Skeletal muscle tissue (tissue), 4 donors: ENCODE data around the gene FAM153A. TPM values are rescaled to one million over a fixed set of nuclear protein-coding genes. Genes with fewer than 3 reads are reported as not detected.
"Not testable (repeated sequence)": the region's sequence is repeated elsewhere in the genome, so short reads cannot be mapped to it uniquely, and the experiment has no call there.

ENCODE experiments used
- H3K27ac ChIP-seq: one replicate; pipeline ENCODE4 v1.7.0; 2013; ENCODE audit warnings: mild to moderate bottlenecking, low read depth, low read length, inconsistent platforms
- H3K27me3 ChIP-seq, 3 donors: one replicate each; pipeline ENCODE4 v1.7.0; 2013; ENCODE audit warnings: low read length in 3 of 3; ENCODE audit not compliant: control insufficient read depth in 3 of 3, insufficient read depth in 3 of 3
- H3K36me3 ChIP-seq, 3 donors: one replicate each; pipeline ENCODE4 v1.7.0; 2013; ENCODE audit warnings: low read length in 3 of 3; ENCODE audit not compliant: control insufficient read depth in 3 of 3, insufficient read depth in 3 of 3
- H3K4me1 ChIP-seq, 3 donors: one replicate each; pipeline ENCODE4 v1.7.0; 2013; ENCODE audit warnings: low read length in 3 of 3, mild to moderate bottlenecking in 3 of 3; ENCODE audit not compliant: control insufficient read depth in 3 of 3, insufficient read depth in 3 of 3
- H3K4me3 ChIP-seq, 3 donors: one replicate each; pipeline ENCODE4 v1.7.0; 2013; ENCODE audit warnings: low read length in 3 of 3
- H3K9ac ChIP-seq, 3 donors: one replicate each; pipeline ENCODE4 v1.7.0; 2013; ENCODE audit warnings: low read length in 3 of 3, mild to moderate bottlenecking in 3 of 3, moderate library complexity in 2 of 3, low read depth in 1 of 3
- H3K9me3 ChIP-seq, 3 donors: one replicate each; pipeline ENCODE4 v1.7.0; 2013; ENCODE audit warnings: low read length in 3 of 3; ENCODE audit not compliant: control insufficient read depth in 3 of 3
- total RNA-seq: library from RNA; depleted of rRNA; stranded (reverse); fragments of >200 nt; gene quantifications from one replicate; pipeline ENCODE4 v1.2.3, GENCODE V29; 2014
- donor health status: Osteomylitis.

FAM153A gene
- total RNA-seq, 1 donor from 2014 or later: not detected

DNA sequence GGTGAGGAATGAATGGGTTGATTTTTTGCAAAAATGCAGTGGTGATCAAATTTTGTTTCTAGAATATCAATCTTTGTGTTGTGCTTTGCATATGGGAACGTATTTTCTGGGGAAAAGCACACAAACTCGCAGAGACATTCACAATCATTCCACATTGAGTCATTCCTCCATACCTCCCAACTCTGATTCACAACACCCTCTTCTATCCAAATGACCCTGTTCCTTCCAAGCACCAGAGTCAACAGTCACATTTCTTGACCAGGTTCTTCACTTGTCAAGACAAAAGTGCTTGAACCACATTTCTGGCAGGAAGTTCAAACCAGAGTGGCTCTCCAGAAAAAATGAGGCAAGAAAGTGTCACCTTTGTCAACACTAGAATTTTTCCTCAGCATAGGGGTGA, 35.3 kb downstream of the FAM153A start:
- H3K4me3 ChIP-seq, H3K4me1 ChIP-seq, H3K36me3 ChIP-seq, H3K27ac ChIP-seq, H3K27me3 ChIP-seq, H3K9me3 ChIP-seq, H3K9ac ChIP-seq: not testable (repeated sequence)

DNA sequence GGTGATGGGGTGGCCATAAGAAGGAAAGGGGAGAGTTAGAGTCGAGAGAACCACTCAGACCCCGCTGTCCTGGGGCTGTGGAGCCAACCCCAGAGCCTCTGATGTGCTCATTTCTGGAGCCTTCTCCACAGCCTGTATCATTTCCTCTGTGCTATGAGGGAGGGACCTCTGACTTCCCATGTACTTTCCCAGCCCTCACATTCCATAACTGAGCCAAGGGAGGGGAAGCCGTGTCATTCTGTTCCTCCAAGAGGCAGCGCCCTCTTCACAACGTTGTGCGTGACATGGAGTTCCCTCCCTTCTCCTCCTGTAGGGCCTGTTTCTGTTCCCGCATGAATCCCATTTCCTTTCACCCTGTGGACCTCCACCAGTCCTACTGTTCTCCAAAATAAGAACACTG, 57.8 kb downstream of the FAM153A start:
- H3K4me1 ChIP-seq: not testable (repeated sequence)

DNA sequence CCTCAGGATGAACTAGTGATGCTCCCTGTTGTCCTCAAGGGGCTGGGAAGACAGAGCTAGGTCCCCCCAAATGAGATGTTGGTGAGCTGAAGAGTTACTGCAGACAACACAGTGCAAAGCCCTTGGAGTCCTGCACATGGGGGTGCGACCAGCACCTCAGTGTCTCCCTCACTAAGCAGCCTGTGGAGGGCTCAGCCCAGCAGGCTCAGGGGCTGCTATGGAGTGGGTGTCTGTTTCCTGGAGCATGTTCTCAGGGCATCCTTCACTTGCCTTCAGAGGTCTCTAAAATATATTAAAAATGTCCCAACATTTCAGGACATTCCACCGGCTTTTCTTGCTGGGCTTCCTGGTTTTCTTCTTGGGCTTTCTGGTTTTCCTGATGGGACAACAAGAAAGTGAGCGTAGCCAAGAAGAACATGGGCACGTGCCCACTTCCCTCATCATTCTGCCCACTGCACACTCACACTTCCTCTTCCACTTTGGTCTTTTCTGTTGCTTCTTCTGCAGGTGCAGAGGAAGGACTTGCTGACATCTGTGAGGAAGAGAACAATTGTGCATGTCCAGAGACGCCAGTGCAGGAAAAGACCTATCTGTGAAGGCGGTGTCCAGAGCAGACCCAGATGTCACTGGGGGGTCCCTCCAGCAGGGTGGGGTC, 58.7 kb downstream of the FAM153A start:
- not testable (repeated sequence) for H3K4me3 ChIP-seq, H3K36me3 ChIP-seq, H3K27me3 ChIP-seq, H3K9ac ChIP-seq, H3K9me3 ChIP-seq, H3K27ac ChIP-seq, H3K4me1 ChIP-seq

More for the DNA sequence above, 57.8 kb downstream of the FAM153A start:
- H3K9me3 ChIP-seq, H3K27me3 ChIP-seq, H3K4me3 ChIP-seq, H3K9ac ChIP-seq, H3K27ac ChIP-seq, H3K36me3 ChIP-seq: not testable (repeated sequence)

DNA sequence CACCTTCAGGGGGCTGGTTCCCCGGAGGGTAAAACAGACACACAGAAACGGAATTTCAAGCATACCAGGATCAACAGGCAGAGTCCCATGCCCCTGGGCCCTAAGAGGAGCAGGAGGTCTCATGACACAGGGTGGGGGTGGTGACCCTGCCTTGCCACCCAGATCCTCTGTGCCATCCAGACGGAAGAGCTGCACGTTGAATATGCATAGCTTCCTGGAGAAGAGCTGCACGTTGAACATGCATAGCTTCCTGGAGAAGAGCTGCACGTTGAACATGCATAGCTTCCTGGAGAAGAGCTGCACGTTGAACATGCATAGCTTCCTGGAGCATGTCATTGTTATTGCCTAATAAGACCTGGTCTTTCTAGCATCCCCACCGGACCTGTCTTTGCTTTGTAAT, 59.9 kb downstream of the FAM153A start:
- not testable (repeated sequence) for H3K27ac ChIP-seq, H3K36me3 ChIP-seq, H3K9me3 ChIP-seq, H3K27me3 ChIP-seq, H3K9ac ChIP-seq, H3K4me1 ChIP-seq, H3K4me3 ChIP-seq

DNA sequence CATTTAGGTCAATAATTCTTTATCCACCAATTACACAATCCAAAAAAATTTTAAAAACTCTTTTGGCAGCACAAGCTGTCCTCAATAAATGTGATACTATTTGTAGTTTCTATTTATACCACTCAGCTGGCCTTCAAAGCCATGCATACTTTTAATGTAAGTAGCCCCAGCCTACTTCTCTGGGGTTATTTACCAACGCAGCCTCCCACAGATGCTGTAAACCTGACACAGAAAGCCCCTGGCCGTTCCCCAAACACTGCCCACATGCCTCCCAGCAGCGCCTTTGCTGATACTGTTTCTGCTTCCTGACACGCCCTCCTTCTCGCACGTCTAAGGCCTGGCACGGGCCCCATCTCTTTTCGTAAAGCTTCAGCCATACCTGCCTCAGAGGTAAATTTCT, 62.7 kb downstream of the FAM153A start:
- not testable (repeated sequence) for H3K36me3 ChIP-seq, H3K27me3 ChIP-seq, H3K9ac ChIP-seq, H3K27ac ChIP-seq, H3K9me3 ChIP-seq, H3K4me3 ChIP-seq, H3K4me1 ChIP-seq

DNA sequence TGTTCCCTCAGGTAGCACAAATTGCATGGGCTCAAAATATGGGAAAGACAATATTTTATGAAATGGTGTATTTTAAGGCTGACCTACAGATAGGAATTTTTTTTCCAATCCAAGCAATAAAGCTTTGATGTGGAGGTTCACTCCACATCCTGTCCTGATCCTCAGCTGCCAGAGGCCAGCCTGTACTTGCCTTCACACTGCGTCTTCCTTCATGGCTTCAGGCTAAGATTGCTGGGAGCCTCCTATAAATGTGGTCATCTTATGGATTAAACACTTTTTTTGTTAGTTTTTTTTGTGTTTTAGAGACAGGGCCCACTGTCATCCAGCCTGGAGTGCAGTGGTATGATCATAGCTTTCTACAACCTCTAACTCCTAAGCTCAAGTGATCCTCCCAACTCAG, 67.3 kb downstream of the FAM153A start:
- not testable (repeated sequence) for H3K4me1 ChIP-seq, H3K27me3 ChIP-seq, H3K9me3 ChIP-seq, H3K4me3 ChIP-seq, H3K36me3 ChIP-seq, H3K9ac ChIP-seq, H3K27ac ChIP-seq

DNA sequence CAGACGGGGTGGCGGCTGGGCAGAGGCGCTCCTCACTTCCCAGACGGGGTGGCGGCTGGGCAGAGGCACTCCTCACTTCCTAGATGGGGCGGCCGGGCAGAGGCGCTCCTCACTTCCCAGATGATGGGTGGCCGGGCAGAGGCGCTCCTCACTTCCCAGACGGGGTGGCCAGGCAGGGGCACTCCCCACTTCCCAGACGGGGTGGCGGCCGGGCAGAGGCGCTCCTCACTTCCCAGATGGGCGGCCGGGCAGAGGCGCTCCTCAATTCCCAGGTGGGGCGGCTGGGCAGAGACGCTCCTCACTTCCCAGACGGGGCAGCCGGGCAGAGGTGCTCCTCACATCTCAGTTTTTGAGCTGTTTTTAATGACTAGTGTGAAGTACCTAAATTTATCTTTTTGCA, 86.6 kb downstream of the FAM153A start:
- H3K4me3 ChIP-seq, H3K4me1 ChIP-seq, H3K9ac ChIP-seq, H3K27ac ChIP-seq, H3K36me3 ChIP-seq, H3K9me3 ChIP-seq, H3K27me3 ChIP-seq: not testable (repeated sequence)

DNA sequence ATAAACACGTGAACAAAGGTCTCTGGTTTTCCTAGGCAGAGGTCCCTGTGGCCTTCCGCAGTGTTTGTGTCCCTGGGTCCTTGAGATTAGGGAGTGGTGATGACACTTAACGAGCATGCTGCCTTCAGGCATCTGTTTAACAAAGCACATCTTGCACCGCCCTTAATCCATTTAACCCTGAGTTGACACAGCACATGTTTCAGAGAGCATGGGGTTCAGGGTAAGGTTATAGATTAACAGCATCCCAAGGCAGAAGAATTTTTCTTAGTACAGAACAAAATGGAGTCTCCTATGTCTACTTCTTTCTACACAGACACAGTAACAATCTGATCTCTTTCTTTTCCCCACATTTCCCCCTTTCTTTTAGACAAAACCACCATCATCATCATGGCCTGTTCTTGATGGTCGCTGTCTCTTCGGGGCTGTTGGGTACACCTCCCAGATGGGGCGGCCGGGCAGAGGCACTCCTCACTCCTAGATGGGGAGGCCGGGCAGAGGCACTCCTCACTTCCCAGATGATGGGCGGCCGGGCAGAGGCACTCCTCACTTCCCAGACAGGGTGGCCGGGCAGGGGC, 87.3 kb downstream of the FAM153A start:
- H3K36me3 ChIP-seq, H3K27me3 ChIP-seq, H3K4me3 ChIP-seq, H3K9ac ChIP-seq, H3K27ac ChIP-seq, H3K4me1 ChIP-seq, H3K9me3 ChIP-seq: not testable (repeated sequence)

DNA sequence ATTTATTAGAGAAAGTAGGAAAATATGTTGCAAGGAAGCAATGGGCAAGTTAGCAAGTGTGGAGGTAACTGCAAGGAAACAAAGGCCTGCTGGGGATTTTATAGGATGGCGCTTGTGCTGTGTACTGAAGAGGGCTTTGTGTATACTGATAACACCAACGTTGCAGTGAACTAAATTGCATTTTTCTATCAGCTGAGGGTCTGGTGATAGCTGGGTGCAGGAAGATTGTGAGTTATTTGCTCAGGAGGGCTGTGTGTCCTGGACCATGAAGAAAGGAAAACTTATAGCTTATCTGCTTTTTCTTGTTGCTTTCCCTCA, 88.2 kb downstream of the FAM153A start:
- H3K36me3 ChIP-seq, H3K9ac ChIP-seq, H3K4me3 ChIP-seq, H3K27ac ChIP-seq, H3K27me3 ChIP-seq, H3K4me1 ChIP-seq, H3K9me3 ChIP-seq: not testable (repeated sequence)

DNA sequence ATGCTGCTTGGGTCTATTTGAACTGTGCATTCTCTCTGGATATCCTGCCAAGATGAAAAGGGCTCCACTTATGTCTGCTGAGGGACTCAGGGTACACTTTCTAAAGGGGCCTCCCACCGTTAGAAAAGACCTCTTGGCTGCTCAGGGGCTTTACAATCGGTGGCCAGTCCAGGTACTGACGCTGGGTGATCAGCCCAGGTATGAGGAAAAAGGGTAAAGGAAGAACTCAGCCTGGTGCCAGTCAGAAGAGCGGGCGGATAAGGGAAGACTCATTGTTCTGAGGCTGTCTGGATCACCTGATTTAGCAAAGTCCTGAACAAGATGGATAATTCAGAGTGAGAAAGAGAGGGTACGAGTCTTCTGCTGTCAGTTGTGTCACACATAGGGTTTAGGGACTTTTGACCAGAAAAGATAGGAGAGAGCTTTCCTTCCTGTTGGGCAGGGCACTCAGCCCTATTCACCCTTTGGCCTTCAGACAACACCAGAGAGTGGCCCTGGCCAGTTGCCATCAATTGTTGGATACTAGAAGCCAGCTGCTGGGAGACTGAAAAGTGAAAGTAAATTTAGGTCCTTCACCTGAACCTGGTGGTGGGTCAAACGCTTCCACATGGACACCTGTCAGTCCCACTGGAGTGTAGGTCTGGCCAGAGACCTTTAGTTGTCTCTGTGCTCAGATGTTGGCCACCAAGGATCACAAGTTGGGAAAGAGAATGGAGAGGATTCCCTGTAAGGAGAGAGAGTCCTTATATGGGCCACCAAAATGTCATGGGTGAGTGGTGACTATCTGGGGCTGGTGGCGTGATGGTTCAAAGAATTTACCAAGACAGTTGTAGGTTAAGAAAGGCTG, 88.8 kb downstream of the FAM153A start:
- H3K4me1 ChIP-seq, H3K4me3 ChIP-seq, H3K27ac ChIP-seq, H3K27me3 ChIP-seq, H3K36me3 ChIP-seq, H3K9me3 ChIP-seq, H3K9ac ChIP-seq: not testable (repeated sequence)
